HepG2 (cell line): Measurements from ENCODE around the gene WSCD1. TPM values are rescaled to one million over a fixed set of nuclear protein-coding genes. Genes with fewer than 3 reads are reported as not detected.

ENCODE experiments used
- ATAC-seq: fragments of 200-7000 bp; cut with Tn5 transposase; 3 replicates; pipeline ENCODE4 v1.9.1; 2020; ENCODE audit warnings: mild to moderate bottlenecking, moderate library complexity
- BruUV-seq: library from RNA; stranded (reverse); fragments of 400-500 nt; replicated peaks from 2 replicates; lab custom pipeline; 2021; lab: Mats Ljungman, UMichigan
- CTCF ChIA-PET: fragments of 300-600 bp; formaldehyde crosslinking; extraction: SDS; loops from one replicate; lab custom pipeline; 2021; ENCODE audit warnings: low total read pairs, inconsistent platforms, low intra/inter-chr PET ratio; lab: Yijun Ruan, JAX
- POLR2A ChIA-PET: fragments of 350-600 bp; sonication (Branson Sonifier 250); formaldehyde crosslinking; loops from one replicate; lab custom pipeline; 2020; ENCODE audit warnings: antibody characterized with exemption, inconsistent platforms; lab: Yijun Ruan, JAX
- DNase-seq: peaks from one replicate; pipeline ENCODE4 v3.0.0-alpha.2; 2015; ENCODE audit warnings: low spot score
- FAIRE-seq: peaks from 3 replicates; lab custom pipeline; 2011; peaks lifted over from hg19 to GRCh38; lab: Jason Lieb, UNC
- H2AFZ ChIP-seq: one replicate; pipeline ENCODE4 v1.6.1; 2011; ENCODE audit warnings: low read length, inconsistent platforms
- H3K27ac ChIP-seq: fragments of 300-600 bp; 3 replicates; pipeline ENCODE4 v1.8.0; 2011; ENCODE audit warnings: mixed run types, mild to moderate bottlenecking, mixed read lengths, low read length, inconsistent platforms; ENCODE audit not compliant: insufficient read depth; ENCODE audit errors: extremely low read length
- H3K27me3 ChIP-seq, 2 experiments: fragments of 200-600 bp in 1 of 2; 2 replicates in 1 of 2; 3 replicates in 1 of 2; pipeline versions ENCODE4 v1.6.0 to v1.8.0; 2011; ENCODE audit warnings: low read length in 2 of 2, mild to moderate bottlenecking in 2 of 2, moderate library complexity in 2 of 2, inconsistent platforms in 1 of 2; ENCODE audit not compliant: insufficient read depth in 2 of 2, control insufficient read depth in 1 of 2
- H3K36me3 ChIP-seq, 2 experiments: fragments of 200-600 bp in 1 of 2; replicated peaks in 1 of 2; 2 replicates in 1 of 2; 3 replicates in 1 of 2; pipeline versions ENCODE4 v1.5.1 to v1.8.0; 2011; ENCODE audit warnings: low read length in 2 of 2, inconsistent platforms in 1 of 2; ENCODE audit not compliant: insufficient read depth in 2 of 2, control insufficient read depth in 1 of 2
- H3K4me1 ChIP-seq: 2 replicates; pipeline ENCODE4 v1.5.1; 2012; ENCODE audit warnings: low read length, inconsistent platforms; ENCODE audit not compliant: insufficient read depth
- H3K4me2 ChIP-seq: 2 replicates; pipeline ENCODE4 v1.6.0; 2011; ENCODE audit warnings: low read depth, low read length, inconsistent platforms
- H3K4me3 ChIP-seq, 3 experiments: fragments of 200-600 bp in 1 of 3; sonication (generic), shearing (Covaris generic) in 1 of 3; replicated peaks in 1 of 3; 2 replicates each; pipeline ENCODE4 v1.5.1; 2011 to 2016; ENCODE audit warnings: low read length in 3 of 3, inconsistent platforms in 2 of 3, low read depth in 2 of 3, mild to moderate bottlenecking in 2 of 3, control low read depth in 1 of 3, mixed read lengths in 1 of 3; ENCODE audit not compliant: insufficient read depth in 1 of 3
- H3K79me2 ChIP-seq: one replicate; pipeline ENCODE4 v1.6.1; 2011; ENCODE audit warnings: low read length, inconsistent platforms; ENCODE audit not compliant: insufficient read depth
- H3K9ac ChIP-seq: 2 replicates; pipeline ENCODE4 v1.6.0; 2011; ENCODE audit warnings: mild to moderate bottlenecking, low read depth, low read length, inconsistent platforms; ENCODE audit not compliant: insufficient read depth
- H3K9me3 ChIP-seq: 2 replicates; pipeline ENCODE4 v1.5.1; 2012; ENCODE audit warnings: mild to moderate bottlenecking, low read length
- H4K20me1 ChIP-seq: 2 replicates; pipeline ENCODE4 v1.6.0; 2011; ENCODE audit warnings: inconsistent platforms, mild to moderate bottlenecking, low read length, moderate library complexity; ENCODE audit not compliant: insufficient read depth
- ARID2 ChIP-seq: sonication (generic); formaldehyde crosslinking; IDR thresholded peaks from 2 replicates; pipeline ENCODE4 v1.8.1; 2022; ENCODE audit warnings: mild to moderate bottlenecking, missing genetic modification reagents, borderline replicate concordance
- CBFB ChIP-seq: sonication (generic); formaldehyde crosslinking; IDR thresholded peaks from 2 replicates; pipeline ENCODE4 v1.4.0; 2020; ENCODE audit warnings: missing genetic modification reagents
- GTF3A ChIP-seq: sonication (generic); formaldehyde crosslinking; conservative IDR thresholded peaks from 2 replicates; pipeline ENCODE4 v1.4.0; 2020; ENCODE audit warnings: mild to moderate bottlenecking, missing genetic modification reagents
- HNRNPH1 ChIP-seq: fragments of 200-400 bp; formaldehyde crosslinking; optimal IDR thresholded peaks from 2 replicates; pipeline ENCODE3; 2017; ENCODE audit warnings: mild to moderate bottlenecking, low read depth, low read length
- MBD4 ChIP-seq: IDR thresholded peaks from 2 replicates; pipeline ENCODE4 v1.6.1; 2012; ENCODE audit warnings: low read length, inconsistent platforms, borderline replicate concordance
- NCOA2 ChIP-seq: sonication (generic); formaldehyde crosslinking; IDR thresholded peaks from 2 replicates; pipeline ENCODE4 v1.8.0; 2022; ENCODE audit warnings: inconsistent platforms
- NR2F2 ChIP-seq: IDR thresholded peaks from 2 replicates; pipeline ENCODE4 v1.6.1; 2012; ENCODE audit warnings: low read depth, inconsistent platforms, borderline replicate concordance
- NR2F6 ChIP-seq, 2 experiments: IDR thresholded peaks; 2 replicates each; pipeline ENCODE4 v1.6.1; 2016; ENCODE audit warnings: antibody characterized with exemption in 1 of 2, mild to moderate bottlenecking in 1 of 2
- PAX8 ChIP-seq: sonication (generic); formaldehyde crosslinking; IDR thresholded peaks from 2 replicates; pipeline ENCODE4 v1.8.0; 2022; ENCODE audit warnings: mild to moderate bottlenecking, missing genetic modification reagents, borderline replicate concordance
- RFX1 ChIP-seq: fragments of 450-650 bp; IDR thresholded peaks from 2 replicates; pipeline ENCODE4 v1.6.1; 2017
- ZBTB21 ChIP-seq: sonication (generic); formaldehyde crosslinking; IDR thresholded peaks from 2 replicates; pipeline ENCODE4 v1.4.0; 2020; ENCODE audit warnings: missing genetic modification reagents
- ZMAT3 ChIP-seq: sonication (generic); formaldehyde crosslinking; conservative IDR thresholded peaks from 2 replicates; pipeline ENCODE4 v1.7.0; 2021; ENCODE audit warnings: missing genetic modification reagents
- ZNF256 ChIP-seq: sonication (generic); formaldehyde crosslinking; conservative IDR thresholded peaks from 2 replicates; pipeline ENCODE4 v1.4.0; 2020; ENCODE audit warnings: missing genetic modification reagents
- ZNF296 ChIP-seq: sonication (generic); formaldehyde crosslinking; conservative IDR thresholded peaks from 2 replicates; pipeline ENCODE4 v1.5.0; 2020; ENCODE audit warnings: mild to moderate bottlenecking, missing genetic modification reagents
- WGBS: methylation state at CpG from one replicate; pipeline ENCODE4 v1.1.6; 2017; ENCODE audit warnings: low lambda C conversion rate; 5-methylcytosine and 5-hydroxymethylcytosine counted together
- in situ Hi-C: cut with HindIII; loops from 2 replicates; pipeline ENCODE4 v1.10.0; 2017; ENCODE audit warnings: low pct_unique_long_range_greater_than_20kb; ENCODE audit not compliant: extremely low pct_ligation_motif_present
- intact Hi-C: fragments of 100-400 bp; cut with micrococcal nuclease; formaldehyde crosslinking; loops from one replicate; pipeline ENCODE4 v1.10.0; 2022; ENCODE audit not compliant: unreplicated experiment
- polyA plus RNA-seq, 8 experiments: library from polyadenylated mRNA; depleted of rRNA in 3 of 8; stranded (reverse) in 7 of 8; unstranded in 1 of 8; fragments of >200 nt; fragmentation: Illumina TruSeq in 4 of 8; extraction: Trizol in 4 of 8; gene quantifications; 2 replicates each; pipeline versions ENCODE4 v1.2.1 to v1.2.3, GENCODE V29; 2011 to 2016; ENCODE audit warnings: low read depth in 4 of 8, missing spikeins in 1 of 8, mixed read lengths in 1 of 8; ENCODE audit not compliant: insufficient read depth in 1 of 8
- total RNA-seq, 5 experiments: library from RNA; depleted of rRNA; stranded (reverse); fragments of >200 nt; fragmentation: Illumina TruSeq; extraction: Trizol; gene quantifications; 2 replicates each; pipeline ENCODE4 v1.2.3, GENCODE V29; 2016; ENCODE audit warnings: low read depth in 1 of 5
- TF ChIP-seq, protein P1 (sequence below): sonication (generic); formaldehyde crosslinking; IDR thresholded peaks from 2 replicates; pipeline ENCODE4 v1.8.0; 2022; ENCODE audit warnings: low read depth, missing genetic modification reagents
- TF ChIP-seq, protein P2 (sequence below): sonication (generic); formaldehyde crosslinking; IDR thresholded peaks from 2 replicates; pipeline ENCODE4 v1.5.0; 2020; ENCODE audit warnings: mild to moderate bottlenecking, missing genetic modification reagents

WSCD1 gene
- total and polyA plus RNA-seq, 2 of the 13 experiments (the other 11 are each of a cell fraction or from before 2014, with no cell fraction given): 0.24 to 2.7 TPM

DNA sequence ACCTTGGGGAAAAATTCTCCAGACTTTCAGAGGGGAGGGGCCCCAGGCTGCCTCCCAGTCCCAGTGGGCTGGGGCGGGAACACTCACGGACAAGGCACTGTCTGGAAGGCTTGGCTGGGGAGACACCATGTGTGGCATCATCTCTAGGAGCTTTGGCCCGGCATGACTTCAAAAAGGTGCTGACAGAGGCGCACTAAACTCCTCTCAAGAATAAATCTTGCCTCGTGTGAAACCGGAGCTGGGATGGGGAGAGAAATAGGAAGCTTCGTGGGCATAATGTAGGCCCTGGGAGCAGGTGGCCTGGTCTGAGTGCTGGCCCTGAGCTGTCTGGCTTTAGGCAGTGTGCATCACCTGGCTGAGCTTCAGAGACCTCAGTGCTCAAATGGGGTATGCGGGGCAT lies 5.7 kb downstream of the WSCD1 start:
- Histone ChIP-seq H3K9me3 (no peaks in the 10 kb centered on the region), H2AFZ (no peak overlapping the region), H3K27ac (no peak overlapping the region), H3K27me3 (peaks cover 10 to 49% of the 10 kb centered on the region in 2 experiments), H3K4me3 (no peak overlapping the region), H3K4me1 (peaks cover 6% of the 10 kb centered on the region; the same call in 1 of the 2 replicates), H4K20me1 (no peaks in the 10 kb centered on the region), H3K4me2 (no peak overlapping the region), H3K79me2 (no peaks in the 10 kb centered on the region), H3K36me3 (no peaks in the 10 kb centered on the region), H3K9ac (no peak overlapping the region)
- intact Hi-C loops: no loop called here
- POLR2A ChIA-PET: no interaction called here
- no TSS peak for BruUV-seq
- DNase-seq (no peak), ATAC-seq (no peak), FAIRE-seq (no peak)
- CTCF ChIA-PET: no interaction called here
- 7% methylated on average over 7 of the region's 8 CpGs for WGBS
- TF ChIP-seq ZNF256 (CRISPR knock-in tag): no peak
- in situ Hi-C loops: no loop called here

DNA sequence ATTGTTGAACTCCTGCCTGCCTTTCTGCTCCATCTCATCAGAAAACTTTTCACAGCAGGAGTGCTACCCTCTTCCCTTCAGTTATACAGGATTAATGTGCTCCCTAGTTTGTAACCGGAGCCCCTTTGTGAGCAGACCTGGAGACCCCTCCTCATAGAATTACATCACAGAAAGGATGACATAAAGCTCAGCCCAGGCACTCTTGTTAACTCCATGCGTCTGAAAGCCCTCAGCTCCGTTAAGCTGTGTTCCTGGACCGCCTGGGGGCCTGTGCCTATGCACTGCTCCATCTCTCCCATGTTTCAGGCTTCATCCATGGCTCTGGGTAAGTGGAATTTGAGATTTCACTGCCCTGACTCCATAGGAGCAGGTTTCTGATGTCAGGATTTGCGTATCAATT lies 7.6 kb downstream of the WSCD1 start:
- no peak overlapping the region for H3K4me3 ChIP-seq
- CTCF ChIA-PET: no interaction called here
- no peaks in the 10 kb centered on the region for H3K79me2 ChIP-seq
- TF ChIP-seq MBD4: no peak
- TF ChIP-seq ARID2: no peak
- no peak for TF ChIP-seq PAX8 (CRISPR knock-in tag)
- no peak for TF ChIP-seq RFX1
- TF ChIP-seq ZBTB21: no peak
- TF ChIP-seq, protein P1, sequence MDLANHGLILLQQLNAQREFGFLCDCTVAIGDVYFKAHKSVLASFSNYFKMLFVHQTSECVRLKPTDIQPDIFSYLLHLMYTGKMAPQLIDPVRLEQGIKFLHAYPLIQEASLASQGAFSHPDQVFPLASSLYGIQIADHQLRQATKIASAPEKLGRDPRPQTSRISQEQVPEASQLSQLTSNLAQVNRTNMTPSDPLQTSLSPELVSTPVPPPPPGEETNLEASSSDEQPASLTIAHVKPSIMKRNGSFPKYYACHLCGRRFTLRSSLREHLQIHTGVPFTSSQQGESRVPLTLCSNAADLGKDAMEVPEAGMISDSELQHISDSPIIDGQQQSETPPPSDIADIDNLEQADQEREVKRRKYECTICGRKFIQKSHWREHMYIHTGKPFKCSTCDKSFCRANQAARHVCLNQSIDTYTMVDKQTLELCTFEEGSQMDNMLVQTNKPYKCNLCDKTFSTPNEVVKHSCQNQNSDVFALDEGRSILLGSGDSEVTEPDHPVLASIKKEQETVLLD (CRISPR knock-in tag): no peak
- no peak for TF ChIP-seq ZNF296 (CRISPR knock-in tag)
- no peak for TF ChIP-seq GTF3A (CRISPR knock-in tag)
- no peak for TF ChIP-seq CBFB (CRISPR knock-in tag)
- TF ChIP-seq NR2F2: no peak
- TF ChIP-seq NR2F6 (IDR thresholded peaks at IDR 0.05): no peak
- no peak for TF ChIP-seq NR2F6 (CRISPR knock-in tag; IDR thresholded peaks at IDR 0.05)
- TF ChIP-seq ZMAT3 (CRISPR knock-in tag): no peak
- no peak for TF ChIP-seq HNRNPH1
- TF ChIP-seq, protein P2, sequence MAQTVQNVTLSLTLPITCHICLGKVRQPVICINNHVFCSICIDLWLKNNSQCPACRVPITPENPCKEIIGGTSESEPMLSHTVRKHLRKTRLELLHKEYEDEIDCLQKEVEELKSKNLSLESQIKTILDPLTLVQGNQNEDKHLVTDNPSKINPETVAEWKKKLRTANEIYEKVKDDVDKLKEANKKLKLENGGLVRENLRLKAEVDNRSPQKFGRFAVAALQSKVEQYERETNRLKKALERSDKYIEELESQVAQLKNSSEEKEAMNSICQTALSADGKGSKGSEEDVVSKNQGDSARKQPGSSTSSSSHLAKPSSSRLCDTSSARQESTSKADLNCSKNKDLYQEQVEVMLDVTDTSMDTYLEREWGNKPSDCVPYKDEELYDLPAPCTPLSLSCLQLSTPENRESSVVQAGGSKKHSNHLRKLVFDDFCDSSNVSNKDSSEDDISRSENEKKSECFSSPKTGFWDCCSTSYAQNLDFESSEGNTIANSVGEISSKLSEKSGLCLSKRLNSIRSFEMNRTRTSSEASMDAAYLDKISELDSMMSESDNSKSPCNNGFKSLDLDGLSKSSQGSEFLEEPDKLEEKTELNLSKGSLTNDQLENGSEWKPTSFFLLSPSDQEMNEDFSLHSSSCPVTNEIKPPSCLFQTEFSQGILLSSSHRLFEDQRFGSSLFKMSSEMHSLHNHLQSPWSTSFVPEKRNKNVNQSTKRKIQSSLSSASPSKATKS (CRISPR knock-in tag): no peak
- no peak for TF ChIP-seq NCOA2
- BruUV-seq: no TSS peak
- POLR2A ChIA-PET: no interaction called here
- no peak overlapping the region for H3K9ac ChIP-seq
- in situ Hi-C loops: no loop called here
- no peak overlapping the region for H2AFZ ChIP-seq
- no peak for ATAC-seq
- H3K36me3 ChIP-seq: no peaks in the 10 kb centered on the region
- no peak overlapping the region for H3K4me2 ChIP-seq
- FAIRE-seq: no peak
- H4K20me1 ChIP-seq: no peaks in the 10 kb centered on the region
- H3K9me3 ChIP-seq: no peaks in the 10 kb centered on the region
- WGBS: 14% methylated on average over 5 of the region's 5 CpGs
- H3K27ac ChIP-seq: no peak overlapping the region
- H3K27me3 ChIP-seq: peaks cover 6 to 32% of the 10 kb centered on the region in 2 experiments
- DNase-seq: no peak
- intact Hi-C loops: no loop called here
- H3K4me1 ChIP-seq: no peaks in the 10 kb centered on the region
